Epithelial cell of proximal tubule (primary cell): ENCODE measurements around the gene CFAP58. TPM values are rescaled to one million over a fixed set of nuclear protein-coding genes. Genes with fewer than 3 reads are reported as not detected.
A peak's percentile ranks its signal among the peaks of the same experiment; 100 is the strongest.

Source experiments
- DNase-seq: peaks from one replicate; pipeline ENCODE4 v3.0.0-alpha.2; 2011; ENCODE audit warnings: low read depth
- H3K4me3 ChIP-seq: 2 replicates; pipeline ENCODE4 v1.5.1; 2011; ENCODE audit warnings: low read depth, mild to moderate bottlenecking, low read length
- CTCF ChIP-seq: conservative IDR thresholded peaks from 2 replicates; pipeline ENCODE4 v1.5.1; 2012; ENCODE audit warnings: low read depth, mild to moderate bottlenecking, low read length
- total RNA-seq: library from RNA; depleted of rRNA; stranded (reverse); fragments of >200 nt; gene quantifications from 2 replicates; pipeline ENCODE4 v1.2.3, GENCODE V29; 2015

The CFAP58 gene
- total RNA-seq, 1 donor from 2014 or later: 0.23 TPM

- H3K4me3 ChIP-seq: no peak overlapping the region
- DNase-seq: no peak
- TF ChIP-seq CTCF: peak; percentile 27
Measured at GRCh38 chr10:104485632-104486031, 132.0 kb downstream of the CFAP58 start.

- DNase-seq: no peak
- TF ChIP-seq CTCF: no peak
- H3K4me3 ChIP-seq: no peak overlapping the region
Measured at GRCh38 chr10:104486803-104487202, 133.2 kb downstream of the CFAP58 start.

- no peak for DNase-seq
- TF ChIP-seq CTCF: no peak
- no peak overlapping the region for H3K4me3 ChIP-seq
Measured at GRCh38 chr10:104487794-104488438, 134.3 kb downstream of the CFAP58 start.

GRCh38 chr10:104488439-104488832, 134.8 kb downstream of the CFAP58 start:
- no peak for DNase-seq
- no peak overlapping the region for H3K4me3 ChIP-seq
- TF ChIP-seq CTCF: no peak

GRCh38 chr10:104492329-104492940, 138.8 kb downstream of the CFAP58 start:
- DNase-seq: no peak
- no peak for TF ChIP-seq CTCF

GRCh38 chr10:104498347-104499081, 144.9 kb downstream of the CFAP58 start:
- no peak for TF ChIP-seq CTCF
- DNase-seq: no peak
- no peak overlapping the region for H3K4me3 ChIP-seq

More at GRCh38 chr10:104492329-104492940, 138.8 kb downstream of the CFAP58 start:
- H3K4me3 ChIP-seq: no peak overlapping the region
